H7 (cell line): ENCODE results near the gene FAR1. TPM values are rescaled to one million over a fixed set of nuclear protein-coding genes. Genes with fewer than 3 reads are reported as not detected.

Experiments
- DNase-seq: peaks from one replicate; pipeline ENCODE4 v3.0.0; 2012
- H3K27me3 ChIP-seq: 2 replicates; pipeline ENCODE4 v1.6.0; 2011; ENCODE audit warnings: mild to moderate bottlenecking, low read length; ENCODE audit not compliant: control insufficient read depth, insufficient read depth
- H3K36me3 ChIP-seq: replicated peaks from 2 replicates; pipeline ENCODE4 v1.5.1; 2011; ENCODE audit warnings: low read length; ENCODE audit not compliant: control insufficient read depth, insufficient read depth
- H3K4me3 ChIP-seq: 2 replicates; pipeline ENCODE4 v1.5.1; 2011; ENCODE audit warnings: low read depth, mild to moderate bottlenecking, control low read depth, low read length, moderate library complexity; ENCODE audit not compliant: insufficient read depth
- total RNA-seq: library from RNA; depleted of rRNA; stranded (reverse); fragments of >200 nt; shearing (Covaris generic); gene quantifications from 2 replicates; pipeline ENCODE4 v1.2.3, GENCODE V29; 2014; rRNA removed

FAR1 gene
- total RNA-seq, 1 experiment from 2014 or later: 30.4 TPM

DNA sequence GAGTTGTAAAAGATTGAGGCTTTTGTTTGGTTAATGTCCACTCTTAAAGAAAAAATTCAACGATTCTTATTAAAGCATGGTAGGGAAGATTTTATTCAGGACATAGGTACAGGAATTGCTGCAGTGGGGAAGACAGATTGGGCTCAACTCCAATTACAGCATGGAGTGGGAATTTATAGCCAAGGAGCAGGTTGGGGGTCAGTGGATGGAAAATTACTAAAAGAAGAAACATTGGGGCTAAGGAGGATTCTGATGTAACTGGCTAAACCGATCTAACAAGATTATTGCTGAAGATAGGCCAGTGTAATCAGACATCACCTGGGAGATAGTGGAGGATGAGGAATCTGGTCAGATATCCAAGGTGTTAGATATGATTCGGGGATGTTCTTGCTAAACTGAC lies 97.4 kb downstream of the FAR1 start:
- no peaks in the 10 kb centered on the region for H3K36me3 ChIP-seq
- DNase-seq: no peak
- no peak overlapping the region for H3K4me3 ChIP-seq
- H3K27me3 ChIP-seq: no peaks in the 10 kb centered on the region

DNA sequence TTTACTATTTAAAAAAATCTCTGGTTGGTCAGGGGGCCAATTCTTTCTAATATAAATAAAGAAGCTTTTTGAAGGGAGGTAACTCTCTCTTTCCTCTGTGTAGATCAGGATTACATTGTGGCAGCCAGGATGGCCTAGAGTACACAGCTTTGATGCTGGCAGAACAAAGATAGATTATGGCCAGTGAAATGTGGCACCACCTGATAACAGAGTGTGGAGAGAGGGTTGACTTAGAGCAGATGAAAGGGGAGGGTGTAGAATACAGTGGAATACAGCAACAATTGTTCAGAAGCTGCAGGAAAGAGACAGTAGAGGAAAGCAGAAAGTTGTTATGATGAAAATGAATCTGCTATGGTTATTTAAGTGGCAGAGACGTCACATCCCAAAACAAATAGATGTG lies 99.0 kb downstream of the FAR1 start:
- DNase-seq: no peak
- Histone ChIP-seq H3K27me3 (no peaks in the 10 kb centered on the region), H3K4me3 (no peak overlapping the region), H3K36me3 (no peaks in the 10 kb centered on the region)

DNA sequence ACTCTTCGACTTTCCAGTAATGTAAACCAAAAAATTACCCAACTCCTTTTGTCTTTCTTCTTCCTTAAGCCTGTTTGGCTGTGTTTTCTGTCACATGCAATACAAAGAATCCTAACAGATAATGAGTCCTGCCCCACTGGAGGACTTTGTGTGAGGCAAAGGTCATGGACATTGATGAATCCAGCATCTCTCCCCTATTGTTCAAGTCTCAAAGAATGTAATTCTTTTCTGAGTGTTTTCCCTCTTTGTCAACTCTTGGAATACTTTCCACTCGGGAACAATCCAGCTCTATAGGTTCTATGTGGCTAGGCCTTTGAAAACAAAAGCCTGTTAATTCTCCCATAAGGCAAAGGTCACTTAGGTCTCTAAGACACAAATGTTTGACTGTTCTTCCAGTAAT lies 100.7 kb downstream of the FAR1 start:
- no peak for DNase-seq
- H3K36me3 ChIP-seq: no peaks in the 10 kb centered on the region
- no peak overlapping the region for H3K4me3 ChIP-seq
- no peaks in the 10 kb centered on the region for H3K27me3 ChIP-seq

DNA sequence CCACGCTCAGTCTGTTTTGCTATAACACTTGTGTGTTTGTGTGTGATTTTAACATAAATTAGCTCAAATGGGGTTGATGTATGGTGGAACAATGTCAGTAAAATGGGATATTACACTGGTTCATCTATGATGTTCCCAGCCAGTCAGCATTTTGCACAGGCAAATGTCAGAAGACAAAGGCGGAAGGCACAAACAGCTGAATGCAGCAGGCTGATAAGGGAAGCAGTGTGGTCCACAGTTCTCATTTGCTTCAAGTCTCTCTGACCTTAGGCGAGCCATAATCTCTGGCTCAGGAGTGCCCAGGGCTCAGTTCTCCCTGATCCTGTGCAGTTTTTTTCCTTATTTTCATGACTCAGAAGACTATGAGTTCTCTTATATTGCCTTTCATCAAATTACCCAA lies 102.7 kb downstream of the FAR1 start:
- no peaks in the 10 kb centered on the region for H3K36me3 ChIP-seq
- H3K4me3 ChIP-seq: no peak overlapping the region
- no peak for DNase-seq
- H3K27me3 ChIP-seq: no peaks in the 10 kb centered on the region

DNA sequence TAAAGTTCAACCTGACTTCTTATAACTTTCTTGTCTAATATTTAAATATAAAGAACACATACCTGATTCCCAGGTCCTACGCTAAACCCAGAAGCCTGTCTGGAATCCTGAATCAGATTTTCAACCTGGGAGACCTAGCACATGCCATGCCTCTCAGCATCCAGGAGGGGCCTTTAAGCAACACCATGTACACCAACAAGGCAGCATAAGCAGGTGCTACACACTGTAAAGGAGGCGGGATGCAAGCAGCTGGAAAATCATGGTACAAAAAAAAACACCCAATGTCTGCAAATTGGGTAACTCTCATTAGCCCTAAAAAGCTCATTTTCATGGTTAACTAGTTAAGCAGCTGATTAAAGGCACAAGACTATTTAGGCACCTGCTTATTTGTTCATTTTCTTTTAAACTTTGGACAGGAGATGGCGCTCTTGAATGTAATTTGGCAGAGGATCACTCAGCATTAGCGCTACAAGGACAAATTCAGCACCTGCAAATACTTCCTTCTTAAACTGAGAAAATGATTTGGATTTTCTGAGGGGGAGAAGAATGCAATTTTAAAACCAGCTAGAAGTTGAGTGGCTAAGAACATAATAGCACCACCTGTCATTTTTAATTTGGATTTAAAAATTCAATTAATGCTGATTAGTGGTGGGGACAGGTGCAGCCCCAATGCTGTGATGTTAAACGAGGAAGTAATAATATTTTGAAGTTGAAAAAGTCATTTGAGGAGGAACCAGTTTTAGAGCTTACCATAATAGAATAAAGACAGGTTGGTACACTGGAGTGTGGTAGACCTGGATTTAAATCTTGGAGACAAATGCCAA lies 104.0 kb downstream of the FAR1 start:
- no peak for DNase-seq
- no peak overlapping the region for H3K4me3 ChIP-seq
- no peaks in the 10 kb centered on the region for H3K27me3 ChIP-seq
- no peaks in the 10 kb centered on the region for H3K36me3 ChIP-seq

DNA sequence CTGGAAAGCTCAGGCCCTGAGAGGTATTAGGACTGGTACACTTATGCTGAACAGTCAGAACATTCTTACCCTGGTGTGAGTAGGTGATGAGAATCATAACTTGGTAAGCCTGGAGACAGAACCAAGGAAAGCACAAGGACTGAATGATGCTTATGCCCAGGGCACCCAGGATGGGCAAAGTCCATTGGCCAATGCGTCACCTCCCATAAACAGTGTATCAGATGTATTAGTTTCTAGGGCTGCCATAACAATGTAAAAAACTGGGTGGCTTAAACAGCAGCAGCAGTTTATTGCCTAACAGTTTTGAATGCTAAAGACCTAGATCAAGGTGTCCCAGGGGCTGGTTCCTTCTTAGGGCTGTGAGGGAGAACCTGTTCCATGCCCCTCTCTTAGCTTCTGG lies 107.0 kb downstream of the FAR1 start:
- DNase-seq: no peak
- Histone ChIP-seq H3K36me3 (no peaks in the 10 kb centered on the region), H3K4me3 (no peak overlapping the region), H3K27me3 (no peaks in the 10 kb centered on the region)

DNA sequence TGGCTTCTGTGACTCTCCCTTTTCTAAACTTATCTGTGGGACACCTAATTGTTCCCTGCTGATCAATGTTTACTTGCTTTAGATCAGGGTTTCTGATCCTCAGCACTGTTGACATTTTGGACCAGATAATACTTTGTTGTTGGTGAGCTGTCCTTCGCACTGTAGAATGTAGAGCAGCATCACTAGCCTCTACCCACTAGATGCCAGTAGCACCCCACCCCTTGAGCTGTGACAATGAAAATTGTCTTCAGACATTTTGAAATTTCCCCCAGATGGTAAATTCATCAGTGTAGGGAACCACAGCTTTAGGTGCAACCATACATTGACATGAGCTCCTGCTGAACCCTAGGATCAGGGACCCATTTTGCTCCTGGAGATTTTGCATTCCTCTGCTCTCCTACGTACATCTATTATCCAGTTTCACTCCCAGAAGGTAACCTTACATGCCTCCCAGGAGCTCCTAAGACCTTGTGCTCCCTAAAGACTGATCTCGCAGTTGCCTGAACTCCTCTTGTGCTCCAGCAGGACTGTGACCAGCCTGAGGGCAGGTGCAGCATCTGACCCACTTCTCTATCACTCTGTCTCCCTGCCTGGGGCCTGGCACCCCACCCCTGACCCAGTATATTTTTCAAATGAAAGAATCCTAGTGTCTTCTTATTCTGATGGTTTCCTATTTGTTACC lies 107.8 kb downstream of the FAR1 start:
- DNase-seq: no peak
- no peaks in the 10 kb centered on the region for H3K36me3 ChIP-seq
- no peak overlapping the region for H3K4me3 ChIP-seq
- no peaks in the 10 kb centered on the region for H3K27me3 ChIP-seq

DNA sequence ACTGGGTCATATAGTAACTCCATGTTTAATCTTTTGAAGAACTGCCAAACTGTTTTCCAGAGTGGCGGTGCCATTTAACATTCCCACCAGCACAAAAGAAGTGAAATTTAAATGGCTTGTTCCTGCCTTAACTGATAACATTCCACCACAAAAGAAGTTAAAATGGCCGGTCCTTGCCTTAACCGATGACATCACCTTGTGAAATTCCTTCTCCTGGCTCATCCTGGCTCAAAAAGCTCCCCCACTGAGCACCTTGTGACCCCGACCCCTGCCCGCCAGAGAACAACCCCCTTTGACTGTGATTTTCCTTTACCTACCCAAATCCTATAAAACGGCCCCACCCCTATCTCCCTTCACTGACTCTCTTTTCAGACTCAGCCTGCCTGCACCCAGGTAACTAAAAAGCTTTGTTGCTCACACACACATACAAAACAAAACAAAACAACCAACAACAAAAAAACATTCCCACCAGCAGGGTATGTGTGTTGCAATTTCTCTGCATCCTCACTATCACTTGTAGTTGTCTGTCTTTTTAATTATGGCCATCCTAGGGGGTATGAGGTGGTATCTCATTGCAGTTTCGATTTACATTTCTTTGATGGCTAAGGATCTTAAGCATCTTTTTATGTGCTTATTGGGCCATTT lies 109.0 kb downstream of the FAR1 start:
- H3K4me3 ChIP-seq: no peak overlapping the region
- DNase-seq: no peak
- H3K36me3 ChIP-seq: no peaks in the 10 kb centered on the region
- H3K27me3 ChIP-seq: no peaks in the 10 kb centered on the region

DNA sequence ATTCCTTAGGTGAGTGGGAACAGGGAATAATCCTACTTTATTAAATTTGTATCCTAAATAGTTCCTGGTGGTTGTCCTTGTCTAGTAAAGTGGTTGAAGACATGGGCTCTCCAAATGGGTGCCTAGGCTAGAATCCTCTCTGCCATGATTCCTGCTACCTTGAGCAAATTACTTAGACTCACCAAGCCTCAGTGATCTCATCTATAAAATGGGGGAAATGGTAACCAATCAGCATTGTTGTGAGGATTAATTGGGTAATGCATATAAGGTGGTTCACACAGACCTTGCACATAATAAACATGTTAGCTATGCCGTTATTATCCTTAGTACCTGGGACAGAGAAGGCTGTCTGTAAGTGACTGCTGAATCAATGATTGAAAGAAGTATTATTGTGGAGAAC lies 109.9 kb downstream of the FAR1 start:
- Histone ChIP-seq H3K4me3 (no peak overlapping the region), H3K36me3 (no peaks in the 10 kb centered on the region), H3K27me3 (no peaks in the 10 kb centered on the region)
- DNase-seq: no peak

DNA sequence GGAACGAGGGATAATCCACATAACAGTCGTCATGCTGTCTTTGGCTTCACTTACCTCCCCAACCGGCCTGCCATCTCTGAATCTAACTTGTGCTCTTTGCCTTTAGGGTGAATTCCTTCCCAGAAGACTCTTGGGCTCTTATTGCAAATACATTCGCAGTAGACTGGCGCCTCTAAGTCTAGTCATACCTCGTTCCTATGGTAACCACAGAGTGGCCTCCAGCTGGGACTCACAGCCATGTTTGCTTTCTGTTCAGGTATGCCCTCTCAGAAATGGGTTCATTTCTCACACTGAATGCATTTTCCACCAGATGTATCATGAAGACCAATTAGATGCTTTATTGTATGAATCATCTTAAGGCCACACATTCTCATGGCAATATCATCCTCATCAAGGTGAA lies 112.7 kb downstream of the FAR1 start:
- DNase-seq: no peak
- H3K36me3 ChIP-seq: no peaks in the 10 kb centered on the region
- no peaks in the 10 kb centered on the region for H3K27me3 ChIP-seq
- H3K4me3 ChIP-seq: no peak overlapping the region

Other genes with a start within 250 kb of the FAR1 start
- 25.9 and 27.7 TPM in 2 replicates for gene BTBD10, start 205.4 kb upstream of the FAR1 start, total RNA-seq
- gene PTH, start 172.7 kb upstream of the FAR1 start, total RNA-seq: not detected in 2 replicates